SK-N-MC (cell line): Measurements from ENCODE around the gene TIMP2.

Experiments used
- EZH2 ChIP-seq: fragments of 200-600 bp; sonication (generic); IDR thresholded peaks from one replicate; pipeline ENCODE4 v1.6.1; 2017; ENCODE audit warnings: antibody characterized with exemption
- POLR2AphosphoS5 ChIP-seq: IDR thresholded peaks from 2 replicates; pipeline ENCODE4 v1.6.1; 2012; ENCODE audit warnings: mild to moderate bottlenecking, low read depth, low read length, borderline replicate concordance

GRCh38 chr17:78963378-78963777 lies 38.2 kb upstream of the TIMP2 start:
- TF ChIP-seq POLR2AphosphoS5 (no peak), EZH2 (no peak)
